ENCODE measurements around the gene NEO1.

- TF ChIP-seq CTCF (IDR thresholded peaks at IDR 0.05; ENCODE audit: low read length) = no peak
- TF ChIP-seq EZH2 (optimal IDR thresholded peaks at IDR 0.05; ENCODE audit: low read depth, low read length) = no peak
- TF ChIP-seq EZH2phosphoT487 (IDR thresholded peaks at IDR 0.05; ENCODE audit: low read length) = no peak
Measured at GRCh38 chr15:73345658-73346057, 293.4 kb downstream of the NEO1 start.
